H9 (cell line): ENCODE measurements around the gene NCAM1. TPM values are rescaled to one million over a fixed set of nuclear protein-coding genes. Genes with fewer than 3 reads are reported as not detected.

Experiments
- DNase-seq: peaks from one replicate; pipeline ENCODE4 v3.0.0-alpha.2; 2017
- H2AFZ ChIP-seq: one replicate; pipeline ENCODE4 v1.6.1; 2013; ENCODE audit warnings: mild to moderate bottlenecking, low read length, control low read depth, moderate library complexity
- H2AK5ac ChIP-seq: 2 replicates; pipeline ENCODE4 v1.6.1; 2013; ENCODE audit warnings: low read length, control low read depth, mixed read lengths; ENCODE audit not compliant: insufficient read length
- H2BK120ac ChIP-seq: one replicate; pipeline ENCODE4 v1.6.1; 2013; ENCODE audit warnings: low read depth, mild to moderate bottlenecking, low read length, control low read depth, inconsistent platforms; ENCODE audit not compliant: poor library complexity, severe bottlenecking
- H2BK12ac ChIP-seq: 2 replicates; pipeline ENCODE4 v1.6.1; 2013; ENCODE audit warnings: low read length, control low read depth, mixed read lengths, low read depth; ENCODE audit not compliant: insufficient read length
- H2BK15ac ChIP-seq: 2 replicates; pipeline ENCODE4 v1.6.1; 2013; ENCODE audit warnings: low read depth, low read length, control low read depth
- H2BK20ac ChIP-seq: one replicate; pipeline ENCODE4 v1.6.1; 2013; ENCODE audit warnings: low read depth, mild to moderate bottlenecking, low read length, control low read depth, inconsistent platforms; ENCODE audit not compliant: poor library complexity, severe bottlenecking
- H2BK5ac ChIP-seq: 2 replicates; pipeline ENCODE4 v1.6.1; 2013; ENCODE audit warnings: low read length, control low read depth, mixed read lengths; ENCODE audit not compliant: insufficient read length
- H3K14ac ChIP-seq: 2 replicates; pipeline ENCODE4 v1.6.1; 2013; ENCODE audit warnings: low read length, control low read depth; ENCODE audit not compliant: insufficient read depth
- H3K18ac ChIP-seq: 2 replicates; pipeline ENCODE4 v1.6.1; 2013; ENCODE audit warnings: low read depth, mild to moderate bottlenecking, mixed read lengths, low read length, control low read depth; ENCODE audit not compliant: insufficient read length
- H3K23ac ChIP-seq: 2 replicates; pipeline ENCODE4 v1.6.1; 2013; ENCODE audit warnings: low read length, control low read depth, mixed read lengths, low read depth; ENCODE audit not compliant: insufficient read length
- H3K23me2 ChIP-seq: 2 replicates; pipeline ENCODE4 v1.6.1; 2013; ENCODE audit warnings: low read depth, mild to moderate bottlenecking, mixed read lengths, low read length, control low read depth; ENCODE audit not compliant: insufficient read length, poor library complexity, severe bottlenecking
- H3K27ac ChIP-seq: 2 replicates; pipeline ENCODE4 v1.5.1; 2013; ENCODE audit warnings: low read length, control low read depth, mixed read lengths, low read depth; ENCODE audit not compliant: insufficient read length
- H3K27me3 ChIP-seq: 2 replicates; pipeline ENCODE4 v1.6.1; 2013; ENCODE audit warnings: low read length, control low read depth, inconsistent platforms; ENCODE audit not compliant: insufficient read depth
- H3K4ac ChIP-seq: 2 replicates; pipeline ENCODE4 v1.6.1; 2013; ENCODE audit warnings: low read depth, mild to moderate bottlenecking, control low read depth, inconsistent platforms, low read length, moderate library complexity
- H3K4me1 ChIP-seq: 2 replicates; pipeline ENCODE4 v1.6.1; 2013; ENCODE audit warnings: low read length, control low read depth, inconsistent platforms; ENCODE audit not compliant: insufficient read depth
- H3K4me2 ChIP-seq: 2 replicates; pipeline ENCODE4 v1.6.1; 2013; ENCODE audit warnings: low read length, control low read depth, mixed read lengths; ENCODE audit not compliant: insufficient read length, insufficient read depth
- H3K56ac ChIP-seq: 2 replicates; pipeline ENCODE4 v1.6.1; 2013; ENCODE audit warnings: low read depth, mild to moderate bottlenecking, mixed read lengths, low read length, control low read depth; ENCODE audit not compliant: insufficient read length
- H3K79me1 ChIP-seq: 2 replicates; pipeline ENCODE4 v1.6.1; 2013; ENCODE audit warnings: low read depth, mild to moderate bottlenecking, moderate library complexity, low read length, control low read depth, inconsistent platforms; ENCODE audit not compliant: insufficient read depth, poor library complexity, severe bottlenecking
- H3K79me2 ChIP-seq: 2 replicates; pipeline ENCODE4 v1.6.1; 2013; ENCODE audit warnings: low read length, control low read depth, inconsistent platforms; ENCODE audit not compliant: insufficient read depth
- H3K9ac ChIP-seq: 2 replicates; pipeline ENCODE4 v1.6.1; 2013; ENCODE audit warnings: low read length, control low read depth, mixed read lengths; ENCODE audit not compliant: insufficient read length; ENCODE audit errors: extremely low read depth
- H3K9me3 ChIP-seq: one replicate; pipeline ENCODE4 v1.6.1; 2013; ENCODE audit warnings: low read depth, low read length, inconsistent platforms; ENCODE audit not compliant: control insufficient read depth
- H3T11ph ChIP-seq: one replicate; pipeline ENCODE4 v1.6.1; 2013; ENCODE audit warnings: mild to moderate bottlenecking, low read length, control low read depth, inconsistent platforms
- H4K20me1 ChIP-seq: one replicate; pipeline ENCODE4 v1.6.1; 2013; ENCODE audit not compliant: control insufficient read depth, insufficient read length, insufficient read depth
- H4K5ac ChIP-seq: 2 replicates; pipeline ENCODE4 v1.6.1; 2013; ENCODE audit warnings: low read depth, mild to moderate bottlenecking, mixed read lengths, low read length, control low read depth; ENCODE audit not compliant: insufficient read length
- H4K8ac ChIP-seq: replicated peaks from 2 replicates; pipeline ENCODE4 v1.6.1; 2013; ENCODE audit warnings: low read length, control low read depth, mixed read lengths, low read depth; ENCODE audit not compliant: insufficient read length
- H4K91ac ChIP-seq: 2 replicates; pipeline ENCODE4 v1.6.1; 2013; ENCODE audit warnings: low read depth, mild to moderate bottlenecking, moderate library complexity, mixed read lengths, low read length, control low read depth; ENCODE audit not compliant: insufficient read length
- H3K27ac Mint-ChIP-seq, 3 experiments: 2 replicates in 2 of 3; 3 replicates in 1 of 3; pipeline ENCODE4 v1.8.0; 2020 to 2021; ENCODE audit warnings: mixed read lengths in 3 of 3, mild to moderate bottlenecking in 1 of 3, moderate library complexity in 1 of 3
- H3K27me3 Mint-ChIP-seq: 2 replicates; pipeline ENCODE4 v1.8.0; 2021; ENCODE audit warnings: low read depth, mild to moderate bottlenecking, moderate library complexity, mixed read lengths
- H3K36me3 Mint-ChIP-seq, 3 experiments: 2 replicates in 2 of 3; 3 replicates in 1 of 3; pipeline ENCODE4 v1.8.0; 2020 to 2021; ENCODE audit warnings: low read depth in 3 of 3, mixed read lengths in 3 of 3; ENCODE audit not compliant: insufficient read depth in 1 of 3
- H3K4me1 Mint-ChIP-seq, 2 experiments: 2 replicates each; pipeline ENCODE4 v1.8.0; 2020; ENCODE audit warnings: mixed read lengths in 2 of 2
- H3K4me3 Mint-ChIP-seq, 2 experiments: 2 replicates in 1 of 2; 3 replicates in 1 of 2; pipeline ENCODE4 v1.8.0; 2020 to 2021; ENCODE audit warnings: mild to moderate bottlenecking in 2 of 2, mixed read lengths in 2 of 2, moderate library complexity in 1 of 2
- H3K9me3 Mint-ChIP-seq, 2 experiments: 2 replicates in 1 of 2; 3 replicates in 1 of 2; pipeline ENCODE4 v1.8.0; 2020; ENCODE audit warnings: mild to moderate bottlenecking in 2 of 2, mixed read lengths in 2 of 2, moderate library complexity in 1 of 2
- CTCF ChIP-seq: fragments of 200-600 bp; sonication (generic); conservative IDR thresholded peaks from 3 replicates; pipeline ENCODE4 v1.8.0; 2021; ENCODE audit warnings: antibody characterized with exemption, mild to moderate bottlenecking
- WGBS: extraction: QIAGEN DNeasy Blood & Tissue Kit; methylation state at CpG from one replicate; pipeline ENCODE4 v1.1.7; 2013; ENCODE audit warnings: missing lambda C conversion rate, low lambda C conversion rate, mixed read lengths; ENCODE audit not compliant: insufficient read length; ENCODE audit errors: extremely low coverage; 5-methylcytosine and 5-hydroxymethylcytosine counted together
- total RNA-seq: library from RNA; stranded (reverse); gene quantifications from 2 replicates; pipeline ENCODE4 v1.2.1, GENCODE V29; 2021

The NCAM1 gene
- total RNA-seq, 1 experiment from 2014 or later, result 2.5 TPM

GRCh38 chr11:113255741-113256140 lies 294.5 kb downstream of the NCAM1 start:
- no peak overlapping the region for H2BK12ac ChIP-seq

More at GRCh38 chr11:113255741-113256140, 294.5 kb downstream of the NCAM1 start:
- H3T11ph ChIP-seq, result no peak overlapping the region
- no peak overlapping the region for H3K4ac ChIP-seq
- Mint-ChIP-seq H3K4me3 (no peak overlapping the region), H3K9me3 (no peaks in the 10 kb centered on the region), H3K4me1 (peaks cover 5% of the 10 kb centered on the region in 2 experiments; a peak in 3 of 4 replicates), H3K27ac (no peak overlapping the region), H3K36me3 (no peaks in the 10 kb centered on the region), H3K27me3 (no peaks in the 10 kb centered on the region)
- TF ChIP-seq CTCF, result no peak
- DNase-seq, result no peak
- H3K23me2 ChIP-seq, result no peaks in the 10 kb centered on the region
- H3K23ac ChIP-seq, result no peak overlapping the region
- no peak overlapping the region for H2BK120ac ChIP-seq
- no peak overlapping the region for H4K8ac ChIP-seq
- no CpG with 5 or more reads among the region's 6 CpGs for WGBS
- no peaks in the 10 kb centered on the region; the same call in 1 of the 2 replicates for H3K4me1 ChIP-seq
- no peak overlapping the region for H4K5ac ChIP-seq
- no peak overlapping the region for H2BK20ac ChIP-seq
- H2BK5ac ChIP-seq, result no peak overlapping the region
- no peak overlapping the region for H3K14ac ChIP-seq
- no peaks in the 10 kb centered on the region for H3K79me1 ChIP-seq
- no peak overlapping the region for H2AFZ ChIP-seq
- H3K9me3 ChIP-seq, result no peaks in the 10 kb centered on the region
- no peak overlapping the region for H3K9ac ChIP-seq
- no peaks in the 10 kb centered on the region for H4K20me1 ChIP-seq
- H2BK15ac ChIP-seq, result no peak overlapping the region
- H3K79me2 ChIP-seq, result no peaks in the 10 kb centered on the region
- no peak overlapping the region for H4K91ac ChIP-seq
- no peak overlapping the region for H3K27ac ChIP-seq
- no peak overlapping the region for H3K4me2 ChIP-seq
- no peak overlapping the region for H2AK5ac ChIP-seq
- H3K56ac ChIP-seq, result no peak overlapping the region
- H3K18ac ChIP-seq, result no peak overlapping the region
- H3K27me3 ChIP-seq, result no peaks in the 10 kb centered on the region
